Measurements from ENCODE around the gene GRK4. TPM values are rescaled to one million over a fixed set of nuclear protein-coding genes. Genes with fewer than 3 reads are reported as not detected.

GRK4 gene
- total and polyA plus RNA-seq, 10 of the 15 experiments (the other 5 are each of a cell fraction or from before 2014, with no cell fraction given) = 1.1 to 4.0 (median 2.5) TPM

DNA sequence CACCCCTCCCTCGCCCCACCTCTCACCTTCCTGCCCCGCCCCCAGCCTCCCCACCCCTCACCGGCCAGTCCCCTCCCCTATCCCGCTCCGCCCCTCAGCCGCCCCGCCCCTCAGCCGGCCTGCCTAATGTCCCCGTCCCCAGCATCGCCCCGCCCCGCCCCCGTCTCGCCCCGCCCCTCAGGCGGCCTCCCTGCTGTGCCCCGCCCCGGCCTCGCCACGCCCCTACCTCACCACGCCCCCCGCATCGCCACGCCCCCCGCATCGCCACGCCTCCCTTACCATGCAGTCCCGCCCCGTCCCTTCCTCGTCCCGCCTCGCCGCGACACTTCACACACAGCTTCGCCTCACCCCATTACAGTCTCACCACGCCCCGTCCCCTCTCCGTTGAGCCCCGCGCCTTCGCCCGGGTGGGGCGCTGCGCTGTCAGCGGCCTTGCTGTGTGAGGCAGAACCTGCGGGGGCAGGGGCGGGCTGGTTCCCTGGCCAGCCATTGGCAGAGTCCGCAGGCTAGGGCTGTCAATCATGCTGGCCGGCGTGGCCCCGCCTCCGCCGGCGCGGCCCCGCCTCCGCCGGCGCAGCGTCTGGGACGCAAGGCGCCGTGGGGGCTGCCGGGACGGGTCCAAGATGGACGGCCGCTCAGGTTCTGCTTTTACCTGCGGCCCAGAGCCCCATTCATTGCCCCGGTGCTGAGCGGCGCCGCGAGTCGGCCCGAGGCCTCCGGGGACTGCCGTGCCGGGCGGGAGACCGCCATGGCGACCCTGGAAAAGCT, 110.9 kb downstream of the GRK4 start, which contains the start of the genes HTT and HTT-AS (continued):
- TF ChIP-seq ZNF687 (IDR thresholded peaks at IDR 0.05) (peak; percentile 47; the same call in 1 of the 2 replicates), RFX5 (IDR thresholded peaks at IDR 0.05; ENCODE audit: low read depth, low read length) (no peak), CBX3 (IDR thresholded peaks at IDR 0.05; ENCODE audit: borderline replicate concordance, low read depth) (no peak), NRF1 (conservative IDR thresholded peaks at IDR 0.05; ENCODE audit: low read depth, low read length) (peak; percentile 46), KDM1A (IDR thresholded peaks at IDR 0.05; ENCODE audit: borderline replicate concordance) (no peak), GATAD2B (conservative IDR thresholded peaks at IDR 0.05; ENCODE audit: low read depth) (no peak; the same call in 1 of the 2 replicates), MLLT1 (IDR thresholded peaks at IDR 0.05) (no peak), LARP7 (IDR thresholded peaks at IDR 0.05) (no peak; the same call in none of the 2 replicates), DPF2 (IDR thresholded peaks at IDR 0.05) (peak; percentile 99), MYB (IDR thresholded peaks at IDR 0.05; ENCODE audit: borderline replicate concordance, low read depth, low read length) (no peak), NR2C1 (IDR thresholded peaks at IDR 0.05) (peak; percentile 42; the same call in 1 of the 2 replicates), WRNIP1 (IDR thresholded peaks at IDR 0.05; ENCODE audit: borderline replicate concordance, low read depth, low read length) (no peak), BMI1 (IDR thresholded peaks at IDR 0.05; ENCODE audit: borderline replicate concordance) (no peak), IRF5 (IDR thresholded peaks at IDR 0.05; ENCODE audit: borderline replicate concordance) (no peak), ATF7 (IDR thresholded peaks at IDR 0.05; ENCODE audit: low read depth) (no peak), SIN3A (IDR thresholded peaks at IDR 0.05; ENCODE audit: low read depth, low read length) (no peak), IRF4 (IDR thresholded peaks at IDR 0.05; ENCODE audit: low read depth, low read length) (no peak), RBBP5 (conservative IDR thresholded peaks at IDR 0.05) (no peak)
- TF ChIP-seq, protein P1, sequence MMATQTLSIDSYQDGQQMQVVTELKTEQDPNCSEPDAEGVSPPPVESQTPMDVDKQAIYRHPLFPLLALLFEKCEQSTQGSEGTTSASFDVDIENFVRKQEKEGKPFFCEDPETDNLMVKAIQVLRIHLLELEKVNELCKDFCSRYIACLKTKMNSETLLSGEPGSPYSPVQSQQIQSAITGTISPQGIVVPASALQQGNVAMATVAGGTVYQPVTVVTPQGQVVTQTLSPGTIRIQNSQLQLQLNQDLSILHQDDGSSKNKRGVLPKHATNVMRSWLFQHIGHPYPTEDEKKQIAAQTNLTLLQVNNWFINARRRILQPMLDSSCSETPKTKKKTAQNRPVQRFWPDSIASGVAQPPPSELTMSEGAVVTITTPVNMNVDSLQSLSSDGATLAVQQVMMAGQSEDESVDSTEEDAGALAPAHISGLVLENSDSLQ (IDR thresholded peaks at IDR 0.05) = peak; percentile 98
- TF ChIP-seq, protein P2, sequence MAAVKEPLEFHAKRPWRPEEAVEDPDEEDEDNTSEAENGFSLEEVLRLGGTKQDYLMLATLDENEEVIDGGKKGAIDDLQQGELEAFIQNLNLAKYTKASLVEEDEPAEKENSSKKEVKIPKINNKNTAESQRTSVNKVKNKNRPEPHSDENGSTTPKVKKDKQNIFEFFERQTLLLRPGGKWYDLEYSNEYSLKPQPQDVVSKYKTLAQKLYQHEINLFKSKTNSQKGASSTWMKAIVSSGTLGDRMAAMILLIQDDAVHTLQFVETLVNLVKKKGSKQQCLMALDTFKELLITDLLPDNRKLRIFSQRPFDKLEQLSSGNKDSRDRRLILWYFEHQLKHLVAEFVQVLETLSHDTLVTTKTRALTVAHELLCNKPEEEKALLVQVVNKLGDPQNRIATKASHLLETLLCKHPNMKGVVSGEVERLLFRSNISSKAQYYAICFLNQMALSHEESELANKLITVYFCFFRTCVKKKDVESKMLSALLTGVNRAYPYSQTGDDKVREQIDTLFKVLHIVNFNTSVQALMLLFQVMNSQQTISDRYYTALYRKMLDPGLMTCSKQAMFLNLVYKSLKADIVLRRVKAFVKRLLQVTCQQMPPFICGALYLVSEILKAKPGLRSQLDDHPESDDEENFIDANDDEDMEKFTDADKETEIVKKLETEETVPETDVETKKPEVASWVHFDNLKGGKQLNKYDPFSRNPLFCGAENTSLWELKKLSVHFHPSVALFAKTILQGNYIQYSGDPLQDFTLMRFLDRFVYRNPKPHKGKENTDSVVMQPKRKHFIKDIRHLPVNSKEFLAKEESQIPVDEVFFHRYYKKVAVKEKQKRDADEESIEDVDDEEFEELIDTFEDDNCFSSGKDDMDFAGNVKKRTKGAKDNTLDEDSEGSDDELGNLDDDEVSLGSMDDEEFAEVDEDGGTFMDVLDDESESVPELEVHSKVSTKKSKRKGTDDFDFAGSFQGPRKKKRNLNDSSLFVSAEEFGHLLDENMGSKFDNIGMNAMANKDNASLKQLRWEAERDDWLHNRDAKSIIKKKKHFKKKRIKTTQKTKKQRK (IDR thresholded peaks at IDR 0.05; ENCODE audit: low read depth, low read length) = no peak
